HG02981 (cell line): ENCODE results near the gene FYB1.

Source experiments
- ATAC-seq: cut with Tn5 transposase; IDR thresholded peaks from one replicate; pipeline ENCODE4 v1.9.1; 2021; ENCODE audit warnings: mild to moderate bottlenecking, moderate library complexity; ENCODE audit not compliant: unreplicated experiment

Gene FYB1

GRCh38 chr5:39059064-39059463, 160.3 kb downstream of the FYB1 start:
- no peak for ATAC-seq

- peak; percentile 88 for ATAC-seq
These were observed 161.0 kb downstream of the FYB1 start for GRCh38 chr5:39058178-39058921.

DNA sequence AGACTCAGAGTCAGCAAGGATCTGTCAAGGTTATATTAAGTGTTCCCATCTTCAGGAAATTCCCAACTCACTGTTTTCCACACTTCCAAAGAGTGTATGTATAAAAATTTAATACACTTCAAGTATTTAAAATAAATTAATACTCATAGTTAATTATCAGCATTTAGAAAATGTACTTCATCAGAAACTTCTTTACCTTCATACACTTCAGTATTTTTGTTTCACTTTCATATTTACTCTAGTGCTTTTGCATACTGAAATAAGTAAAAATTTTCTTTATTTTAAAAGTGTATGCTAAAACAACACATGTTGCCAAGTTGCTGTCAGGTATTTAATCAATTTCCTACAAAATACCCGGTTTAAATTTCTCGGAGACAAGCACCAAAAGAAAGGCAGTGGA, 161.6 kb downstream of the FYB1 start:
- peak; percentile 49 for ATAC-seq

- no peak for ATAC-seq
These were observed 163.5 kb downstream of the FYB1 start for GRCh38 chr5:39055768-39056398.
